DMS79 treated with DMSO at 0.1 percent for 48 hours (cell line): ENCODE measurements around the gene HOXD1.

Experiments
- DNase-seq: peaks from one replicate; lab custom pipeline; 2025; lab: John Stamatoyannopoulos, UW

The HOXD1 gene

DNA sequence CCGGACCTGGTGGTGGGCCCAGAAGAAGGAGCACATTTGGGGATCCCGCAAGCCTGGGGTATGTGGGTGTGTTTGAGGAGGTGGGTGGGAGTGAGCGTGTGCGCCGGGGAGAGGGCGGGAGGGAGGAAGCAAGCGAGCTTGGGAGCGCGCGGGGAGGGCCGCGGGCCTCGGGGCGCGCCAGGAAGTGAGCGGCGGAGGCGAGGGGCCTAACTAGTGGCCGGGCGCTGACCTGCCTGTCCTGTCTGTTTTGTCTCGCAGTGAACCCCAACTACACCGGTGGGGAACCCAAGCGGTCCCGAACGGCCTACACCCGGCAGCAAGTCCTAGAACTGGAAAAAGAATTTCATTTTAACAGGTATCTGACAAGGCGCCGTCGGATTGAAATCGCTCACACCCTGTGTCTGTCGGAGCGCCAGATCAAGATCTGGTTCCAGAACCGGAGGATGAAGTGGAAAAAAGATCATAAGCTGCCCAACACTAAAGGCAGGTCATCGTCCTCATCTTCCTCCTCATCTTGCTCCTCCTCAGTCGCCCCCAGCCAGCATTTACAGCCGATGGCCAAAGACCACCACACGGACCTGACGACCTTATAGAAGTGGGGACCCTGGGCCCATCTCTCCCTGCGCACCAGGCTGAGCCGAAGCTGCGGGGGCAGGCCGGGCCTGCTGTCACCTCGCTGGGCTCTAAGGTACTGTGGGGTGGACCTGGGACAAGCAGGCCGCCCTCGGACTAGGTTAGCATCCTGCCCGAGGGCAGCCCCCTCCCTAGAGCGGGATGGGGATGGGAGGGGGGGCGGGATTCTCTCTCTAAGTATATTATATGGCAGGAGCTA, 35.9 kb upstream of the HOXD1 start:
- no peak for DNase-seq

DNA sequence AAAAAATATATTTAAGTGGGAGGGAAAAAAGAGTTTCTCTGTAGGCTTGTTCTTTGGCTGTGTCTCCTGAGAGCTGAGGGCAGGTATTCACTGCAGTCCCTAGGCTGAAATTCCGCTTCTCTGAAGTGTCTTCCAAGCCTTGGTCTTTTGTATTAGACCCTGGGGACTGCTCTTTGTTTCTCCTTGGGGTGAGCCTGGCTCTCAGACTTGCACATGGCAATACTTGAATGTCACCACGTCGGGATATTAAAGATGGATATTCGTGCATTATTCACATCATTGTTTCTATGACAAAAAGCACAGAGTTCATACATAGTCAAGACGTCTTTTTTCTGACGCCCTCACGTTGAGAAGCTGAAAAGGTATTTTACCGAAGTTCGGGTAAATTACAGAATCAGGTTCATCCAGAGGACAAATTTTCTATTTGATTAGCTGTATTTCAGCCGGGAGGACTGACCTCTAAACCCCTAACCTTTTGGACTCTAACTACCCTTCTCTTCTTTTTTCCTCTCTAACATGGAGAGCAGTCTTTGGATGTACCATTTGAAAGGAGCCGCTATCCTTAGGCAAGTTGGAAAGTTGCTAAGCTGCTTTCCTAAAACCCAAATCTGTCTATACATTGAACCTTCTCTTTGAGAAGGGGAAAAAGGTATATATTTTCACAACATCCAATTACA, 33.8 kb upstream of the HOXD1 start:
- no peak for DNase-seq

DNA sequence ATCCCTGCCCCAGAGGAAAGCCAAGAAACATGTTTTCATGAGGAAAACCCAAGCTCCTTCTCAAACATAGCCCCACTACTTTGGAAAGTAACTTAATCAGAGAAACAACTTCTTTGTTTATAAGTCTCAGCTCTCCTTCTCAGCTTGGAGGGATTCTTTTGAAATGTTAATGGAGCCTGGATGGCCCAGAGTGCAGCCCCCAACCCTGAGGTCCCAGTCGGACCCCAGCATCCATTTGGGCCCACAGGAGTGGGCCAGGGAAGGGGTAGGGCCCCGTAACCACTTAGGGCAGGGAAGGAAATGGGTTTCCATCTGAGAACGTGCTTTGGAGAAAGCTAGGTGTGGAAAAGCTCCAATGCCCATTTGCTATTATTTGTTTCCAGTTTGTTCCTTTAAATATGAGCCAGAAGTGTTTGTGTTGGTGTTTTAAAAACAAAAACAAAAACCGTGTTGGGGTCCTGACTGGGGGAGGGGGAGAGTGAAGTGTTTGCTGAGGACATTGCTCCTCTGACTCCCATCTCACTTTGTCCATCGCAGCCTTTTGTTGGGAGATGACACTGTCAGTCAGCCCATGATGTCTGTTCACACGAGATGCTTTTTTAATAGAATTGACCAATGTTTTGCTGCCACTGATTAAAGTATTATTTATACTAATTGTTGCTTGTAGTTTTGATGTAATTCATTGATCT, 33.0 kb upstream of the HOXD1 start:
- no peak for DNase-seq

GRCh38 chr2:176156301-176156806, 32.1 kb upstream of the HOXD1 start:
- no peak for DNase-seq

DNA sequence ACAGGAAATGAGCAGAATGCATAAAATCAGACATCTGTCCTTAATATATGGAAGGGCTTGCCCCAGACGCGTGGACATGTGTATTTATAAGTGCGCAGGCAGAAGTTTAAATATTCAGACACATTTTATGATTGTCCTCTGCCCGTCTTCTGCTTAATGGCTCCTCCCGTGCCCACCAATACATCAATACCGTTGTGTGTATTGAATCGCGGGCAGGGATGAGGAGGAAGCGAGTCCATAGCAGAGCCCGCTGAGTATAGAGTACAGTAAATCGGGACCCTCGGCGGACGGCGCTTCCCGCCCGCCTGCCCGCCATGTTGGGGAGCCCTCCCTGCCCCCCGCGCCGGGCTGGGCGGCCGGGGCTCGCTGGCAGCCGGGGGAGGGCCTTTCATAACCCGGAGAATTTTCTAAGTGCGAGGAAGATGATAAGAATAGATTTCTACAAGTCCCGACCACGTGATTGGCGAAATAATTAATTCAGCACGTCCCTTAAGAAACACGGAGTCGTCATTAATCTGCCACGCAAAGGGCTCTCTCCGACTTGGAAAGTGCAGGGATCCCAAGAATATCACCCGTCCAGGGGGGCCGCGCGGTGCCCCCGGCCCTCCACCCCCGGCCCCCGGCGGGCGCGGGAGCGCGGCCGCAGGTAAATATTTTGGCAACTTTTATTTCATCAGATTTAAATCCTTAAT, 31.5 kb upstream of the HOXD1 start, which contains the start of gene HOXD3:
HOXD3 (plus strand) TSS at position 501 of the 692 bp plus-strand sequence. CDS start 11,808 bp downstream, outside the sequence.
- no peak for DNase-seq

- DNase-seq, result peak; percentile 60
These were observed 30.8 kb upstream of the HOXD1 start for GRCh38 chr2:176157499-176158185.

DNA sequence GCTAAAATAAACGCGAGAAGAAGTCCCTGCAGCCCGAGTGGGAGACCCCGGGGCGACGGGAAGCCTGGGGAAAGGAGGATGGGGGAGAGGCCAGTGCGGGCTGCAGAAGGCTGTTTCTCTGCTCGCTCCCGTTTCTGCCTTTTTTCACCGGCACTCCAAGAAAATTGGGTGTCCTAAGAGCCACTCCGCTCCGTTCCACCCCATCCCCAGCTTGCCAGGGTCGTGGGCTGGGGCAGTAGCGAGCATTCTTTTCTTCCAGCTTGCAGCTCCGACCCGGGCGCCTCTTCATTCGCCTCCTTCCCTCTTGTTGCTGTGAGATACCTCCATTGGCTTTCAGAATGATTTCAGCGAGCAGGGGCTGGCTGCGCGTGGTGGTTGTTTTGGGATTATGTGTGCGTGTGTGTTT, 30.3 kb upstream of the HOXD1 start:
- DNase-seq, result peak; percentile 50

DNA sequence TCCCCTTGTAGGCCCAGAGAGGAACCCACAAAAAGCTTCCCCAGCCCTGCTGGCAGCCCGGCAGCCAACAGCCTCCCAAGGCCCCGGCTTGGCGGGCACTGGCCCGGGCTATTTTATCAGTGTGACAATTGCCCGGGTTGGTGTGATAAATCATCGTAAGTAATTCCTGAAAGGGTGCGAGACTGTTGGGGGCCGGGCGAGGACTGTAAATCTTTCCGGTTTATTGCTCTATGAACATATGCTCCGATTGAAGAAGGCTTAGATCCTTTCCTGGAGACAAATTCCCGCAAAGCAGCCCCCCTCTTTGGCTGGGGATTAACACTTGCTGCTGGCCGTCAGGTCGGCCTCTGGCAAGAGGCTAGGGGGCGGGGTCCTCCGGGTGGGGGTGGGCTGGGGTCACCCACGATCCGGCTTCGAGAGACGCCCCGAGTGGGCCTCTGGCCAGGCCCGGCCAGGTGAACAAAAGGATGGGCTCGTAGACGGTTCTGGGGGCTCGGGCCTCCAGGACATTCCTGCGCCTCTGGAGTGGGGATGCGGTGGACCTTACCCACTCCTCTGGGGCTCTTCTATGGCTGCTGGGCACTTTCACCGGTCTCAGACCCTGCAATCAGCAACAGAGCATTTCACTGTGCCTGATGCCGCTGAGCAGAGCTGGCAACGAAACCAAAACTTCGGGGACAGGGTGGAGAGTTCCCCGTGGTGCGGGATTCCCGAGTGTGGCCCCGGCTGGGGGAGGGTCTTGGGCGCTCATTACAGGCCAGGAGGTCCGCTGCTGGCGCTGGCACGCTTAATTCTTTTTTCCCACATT, 29.4 kb upstream of the HOXD1 start:
- no peak for DNase-seq

GRCh38 chr2:176159663-176160250, 28.7 kb upstream of the HOXD1 start:
- no peak for DNase-seq

DNA sequence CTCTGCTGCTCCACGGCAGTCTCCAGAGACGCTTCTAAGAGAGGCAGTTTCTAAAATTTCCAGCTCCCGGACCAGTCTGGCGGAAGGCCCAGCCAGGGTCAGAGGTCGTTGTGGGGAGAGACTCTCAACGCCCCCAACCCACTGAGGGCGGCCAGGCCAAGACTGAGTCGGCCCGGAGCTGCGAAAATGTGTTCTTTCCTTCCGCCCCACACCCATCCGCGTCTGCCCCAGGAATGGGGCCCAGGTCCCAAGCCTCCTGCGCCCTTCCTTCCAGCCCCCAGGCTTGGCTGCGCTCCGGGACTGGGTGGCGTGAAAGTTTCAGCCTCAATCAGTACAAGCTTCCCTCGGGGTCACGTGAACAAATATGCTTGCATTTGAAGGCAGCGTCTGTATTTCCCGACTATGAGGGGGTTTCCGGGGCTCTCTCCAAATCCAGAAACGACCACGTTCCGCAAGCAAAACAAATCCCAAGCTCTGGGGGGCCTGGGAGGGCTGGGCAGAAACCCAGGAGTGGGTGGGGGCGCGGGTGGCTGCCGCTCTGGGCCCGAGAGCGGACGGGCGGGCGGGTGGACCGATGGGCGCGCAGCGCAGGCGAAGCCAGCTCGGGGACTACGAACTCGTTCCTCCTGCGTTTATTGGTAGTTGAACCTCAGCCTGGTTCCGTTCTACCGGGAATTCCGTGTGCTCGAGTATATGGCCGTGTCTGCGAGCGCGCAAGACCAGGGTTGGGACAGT, 28.1 kb upstream of the HOXD1 start:
- no peak for DNase-seq

DNA sequence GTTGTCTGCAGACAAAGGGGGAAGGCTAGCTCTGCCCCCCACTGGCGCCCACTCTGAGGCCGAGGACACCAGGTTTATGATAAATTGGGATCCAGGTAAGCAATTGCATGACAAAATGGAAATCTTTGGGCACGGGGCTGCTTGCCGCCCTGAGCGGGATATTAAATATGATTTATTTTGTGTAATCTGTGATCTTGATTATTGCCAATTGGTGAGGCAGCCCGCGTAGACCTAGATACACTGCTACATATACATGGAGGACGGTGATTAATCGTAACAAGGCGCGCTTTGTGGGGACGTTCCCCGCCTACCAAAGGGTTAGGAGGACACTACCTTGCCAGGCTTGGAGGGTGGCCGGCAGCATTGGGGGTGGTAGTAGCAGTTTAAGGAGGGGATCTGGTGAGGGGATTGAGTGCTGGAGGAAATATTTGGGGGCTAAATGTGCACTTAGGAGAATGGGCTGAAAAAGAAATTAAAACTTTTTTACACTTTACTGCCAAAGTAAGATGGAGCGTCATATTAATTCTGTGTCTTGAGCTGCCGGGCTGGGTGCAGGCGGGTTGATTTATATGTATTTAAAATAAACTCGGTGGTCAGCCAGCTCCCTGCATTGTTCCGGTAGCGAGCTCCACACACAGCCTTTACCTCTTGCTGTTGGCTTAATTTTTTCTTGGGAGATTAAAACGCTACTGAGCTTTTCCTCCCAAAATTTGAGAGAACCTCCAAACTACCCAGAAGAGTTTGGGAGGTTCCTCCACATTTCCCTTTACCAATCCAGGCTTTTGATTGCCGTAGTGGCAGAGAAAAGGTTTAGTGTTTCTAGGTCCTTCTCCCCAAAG, 27.3 kb upstream of the HOXD1 start:
- no peak for DNase-seq

- DNase-seq, result no peak
These were observed 26.4 kb upstream of the HOXD1 start for GRCh38 chr2:176161825-176162626.

DNA sequence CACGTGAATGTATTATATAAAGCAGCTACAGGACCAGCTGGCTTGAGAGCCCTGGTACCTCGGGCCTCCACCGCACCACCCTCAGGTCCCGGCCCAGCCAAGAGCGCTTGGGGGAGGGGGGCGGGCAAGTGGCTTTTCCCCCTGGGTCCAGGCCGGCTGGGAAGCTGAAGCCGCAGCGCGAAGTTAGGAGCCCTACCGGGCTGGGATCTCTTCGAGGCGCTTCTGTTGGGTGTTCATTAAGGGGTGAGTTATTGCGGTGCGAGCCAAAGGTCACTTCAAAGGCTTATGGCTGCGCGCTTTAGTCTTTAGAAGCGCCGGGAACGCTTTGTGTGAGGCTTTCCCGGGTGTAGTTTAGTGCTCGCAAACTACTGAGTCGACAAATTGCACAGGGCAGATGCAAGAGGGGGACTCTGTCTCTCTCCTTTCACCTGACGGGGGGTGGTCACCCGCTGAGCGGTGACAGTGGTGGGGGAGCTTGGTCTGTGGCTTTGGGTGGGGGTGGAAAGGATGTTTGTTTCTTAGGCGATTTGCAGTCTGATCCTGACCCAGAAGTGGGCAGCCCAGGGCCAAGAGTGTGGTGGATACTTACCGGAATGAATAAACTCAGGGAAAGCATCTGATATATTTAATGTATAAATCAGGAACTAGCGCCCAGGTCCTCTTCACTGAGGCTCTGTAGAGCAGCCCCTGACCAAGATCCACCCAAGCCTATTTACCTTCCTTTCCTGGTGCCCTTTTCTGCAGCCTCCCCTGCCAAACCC, 25.4 kb upstream of the HOXD1 start:
- DNase-seq, result no peak

GRCh38 chr2:176163672-176164056, 24.8 kb upstream of the HOXD1 start:
- DNase-seq, result no peak

GRCh38 chr2:176164201-176164600, 24.3 kb upstream of the HOXD1 start:
- no peak for DNase-seq

DNA sequence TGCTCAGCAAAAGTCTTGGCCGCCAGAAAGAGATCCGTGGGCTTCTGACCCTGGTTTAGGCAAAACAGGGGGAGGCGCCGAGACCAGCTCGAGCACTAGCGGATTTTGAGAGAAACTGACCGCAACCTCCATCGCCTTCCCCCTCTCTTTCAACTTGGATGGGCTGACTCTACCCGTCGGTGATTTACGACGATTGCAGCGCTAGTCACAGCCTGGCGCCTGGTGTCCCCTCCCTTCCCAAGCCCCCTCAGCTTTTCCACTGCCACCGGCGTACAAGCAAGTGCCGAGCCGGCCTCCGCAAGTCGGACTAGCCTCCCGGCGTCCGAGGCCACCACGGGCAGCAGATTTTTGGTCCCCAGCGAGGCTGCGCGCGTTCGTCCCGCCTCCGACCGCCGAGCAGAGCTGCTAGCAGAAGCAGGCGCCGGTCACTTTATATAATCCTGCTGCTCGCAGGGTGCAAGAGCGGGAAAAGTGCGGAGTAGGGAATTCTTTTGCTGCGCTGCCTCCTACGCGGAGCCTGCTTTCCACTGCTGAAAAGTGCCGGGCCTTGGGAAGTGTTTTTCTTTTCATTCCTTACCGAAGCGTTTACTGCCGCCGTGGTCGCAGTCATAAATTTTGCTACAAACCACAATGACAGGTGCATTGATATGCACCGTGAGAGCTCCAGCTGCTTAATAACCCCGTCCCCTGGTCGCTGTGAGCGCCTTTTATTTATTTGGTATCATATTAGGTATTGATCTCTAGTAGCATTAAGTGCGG, 23.7 kb upstream of the HOXD1 start:
- DNase-seq, result no peak
